ENCODE data around the gene CTSH. TPM values are rescaled to one million over a fixed set of nuclear protein-coding genes. Genes with fewer than 3 reads are reported as not detected.

The CTSH gene
- total RNA-seq, 1 experiment from 2014 or later = 146 TPM

DNA sequence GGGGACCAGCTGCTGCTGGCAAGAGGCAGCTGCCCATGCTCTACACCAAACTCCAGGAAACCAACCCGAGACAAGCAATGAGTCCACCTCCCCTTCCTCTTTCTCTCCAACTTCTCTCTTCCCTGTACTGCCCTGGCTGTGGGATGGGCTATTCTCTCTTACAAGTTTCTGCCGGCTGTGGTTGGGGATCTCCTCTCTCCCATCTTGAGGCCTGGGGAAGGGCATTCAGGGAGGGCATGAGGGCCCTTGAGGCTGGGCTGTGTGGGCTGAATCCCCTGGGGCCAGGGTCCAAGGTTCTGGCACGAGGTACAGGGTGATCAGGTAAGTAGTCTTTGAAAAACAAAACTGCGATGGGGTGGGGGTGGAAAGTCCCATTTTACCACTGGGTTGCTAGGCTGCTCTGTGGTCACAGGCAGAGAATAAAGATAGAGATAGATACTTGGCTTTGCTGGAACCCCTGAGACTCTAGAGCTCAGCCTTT is 32.3 kb upstream of the CTSH start:
- Histone ChIP-seq H3K4me1 (ENCODE audit: insufficient read depth, low read length) (peaks cover 5% of the 10 kb centered on the region; the same call in 1 of the 2 replicates), H3K9me2 (replicated peaks; ENCODE audit: low read length) (no peaks in the 10 kb centered on the region), H2AFZ (ENCODE audit: low read length) (no peak overlapping the region), H3K36me3 (ENCODE audit: low read depth, low read length) (no peaks in the 10 kb centered on the region), H3K9me3 (ENCODE audit: low read length) (no peaks in the 10 kb centered on the region), H4K20me1 (ENCODE audit: low read length) (no peaks in the 10 kb centered on the region), H3K79me2 (ENCODE audit: low read length) (no peaks in the 10 kb centered on the region), H3K4me3 (ENCODE audit: low read length) (no peak overlapping the region), H3K4me2 (ENCODE audit: low read length) (no peak overlapping the region), H3K9ac (ENCODE audit: low read length) (no peak overlapping the region), H3K27ac (ENCODE audit: low read length) (no peak overlapping the region), H3K27me3 (ENCODE audit: low read length) (no peaks in the 10 kb centered on the region), H3F3A (ENCODE audit: low read length, unreplicated experiment) (no peaks in the 10 kb centered on the region)
- CTCF ChIA-PET = no interaction called here
- ATAC-seq (no peak), DNase-seq (no peak)
- POLR2A ChIA-PET (ENCODE audit: unreplicated experiment) = no interaction called here
- no peak for TF ChIP-seq EZH2phosphoT487 (IDR thresholded peaks at IDR 0.05; ENCODE audit: borderline replicate concordance, low read length)
- TF ChIP-seq, protein P1, sequence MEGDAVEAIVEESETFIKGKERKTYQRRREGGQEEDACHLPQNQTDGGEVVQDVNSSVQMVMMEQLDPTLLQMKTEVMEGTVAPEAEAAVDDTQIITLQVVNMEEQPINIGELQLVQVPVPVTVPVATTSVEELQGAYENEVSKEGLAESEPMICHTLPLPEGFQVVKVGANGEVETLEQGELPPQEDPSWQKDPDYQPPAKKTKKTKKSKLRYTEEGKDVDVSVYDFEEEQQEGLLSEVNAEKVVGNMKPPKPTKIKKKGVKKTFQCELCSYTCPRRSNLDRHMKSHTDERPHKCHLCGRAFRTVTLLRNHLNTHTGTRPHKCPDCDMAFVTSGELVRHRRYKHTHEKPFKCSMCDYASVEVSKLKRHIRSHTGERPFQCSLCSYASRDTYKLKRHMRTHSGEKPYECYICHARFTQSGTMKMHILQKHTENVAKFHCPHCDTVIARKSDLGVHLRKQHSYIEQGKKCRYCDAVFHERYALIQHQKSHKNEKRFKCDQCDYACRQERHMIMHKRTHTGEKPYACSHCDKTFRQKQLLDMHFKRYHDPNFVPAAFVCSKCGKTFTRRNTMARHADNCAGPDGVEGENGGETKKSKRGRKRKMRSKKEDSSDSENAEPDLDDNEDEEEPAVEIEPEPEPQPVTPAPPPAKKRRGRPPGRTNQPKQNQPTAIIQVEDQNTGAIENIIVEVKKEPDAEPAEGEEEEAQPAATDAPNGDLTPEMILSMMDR (conservative IDR thresholded peaks at IDR 0.05; ENCODE audit: low read depth, low read length) = no peak
- no peak for TF ChIP-seq EZH2 (IDR thresholded peaks at IDR 0.05; ENCODE audit: low read length, unreplicated experiment)
- no TSS peak for BruUV-seq (replicated peaks)
- intact Hi-C loops (cut with micrococcal nuclease) = no loop called here

DNA sequence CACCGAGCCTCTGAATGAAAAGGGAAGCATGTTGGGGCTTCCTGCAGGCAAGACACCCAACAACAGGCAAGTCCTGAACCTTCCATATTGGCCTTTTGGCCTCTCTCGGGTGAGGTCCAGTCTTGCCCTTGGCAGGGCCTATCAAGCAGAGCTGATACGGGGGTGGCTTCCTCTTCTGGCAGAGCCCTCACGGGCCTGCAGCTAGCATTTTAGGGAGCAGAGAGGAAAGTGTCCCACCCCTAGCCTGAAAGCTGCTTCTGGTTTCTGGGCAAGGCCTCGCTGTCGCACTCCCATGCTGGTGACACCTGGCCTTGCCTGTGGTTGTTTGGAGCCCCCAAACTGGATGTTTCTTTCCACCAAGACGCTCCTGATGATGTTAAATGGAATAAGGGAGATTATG is 31.8 kb upstream of the CTSH start:
- TF ChIP-seq EZH2 (IDR thresholded peaks at IDR 0.05; ENCODE audit: low read length, unreplicated experiment) (no peak), EZH2phosphoT487 (IDR thresholded peaks at IDR 0.05; ENCODE audit: borderline replicate concordance, low read length) (no peak)
- TF ChIP-seq, protein P1 (conservative IDR thresholded peaks at IDR 0.05; ENCODE audit: low read depth, low read length) = no peak
- DNase-seq (no peak), ATAC-seq (no peak)
- ChIA-PET POLR2A (ENCODE audit: unreplicated experiment) (no interaction called here), CTCF (no interaction called here)
- H3K9me3 ChIP-seq (ENCODE audit: low read length) = no peaks in the 10 kb centered on the region
- peaks cover 5% of the 10 kb centered on the region; the same call in 1 of the 2 replicates for H3K4me1 ChIP-seq (ENCODE audit: insufficient read depth, low read length)
- no peaks in the 10 kb centered on the region for H3K79me2 ChIP-seq (ENCODE audit: low read length)
- no peaks in the 10 kb centered on the region for H3K9me2 ChIP-seq (replicated peaks; ENCODE audit: low read length)
- no peak overlapping the region for H3K27ac ChIP-seq (ENCODE audit: low read length)
- no peaks in the 10 kb centered on the region for H3K36me3 ChIP-seq (ENCODE audit: low read depth, low read length)
- no peak overlapping the region for H3K9ac ChIP-seq (ENCODE audit: low read length)
- H3K27me3 ChIP-seq (ENCODE audit: low read length) = no peaks in the 10 kb centered on the region
- H3K4me2 ChIP-seq (ENCODE audit: low read length) = no peak overlapping the region
- no peaks in the 10 kb centered on the region for H4K20me1 ChIP-seq (ENCODE audit: low read length)
- intact Hi-C loops (cut with micrococcal nuclease) = no loop called here
- BruUV-seq (replicated peaks) = no TSS peak
- H2AFZ ChIP-seq (ENCODE audit: low read length) = no peak overlapping the region
- no peaks in the 10 kb centered on the region for H3F3A ChIP-seq (ENCODE audit: low read length, unreplicated experiment)
- H3K4me3 ChIP-seq (ENCODE audit: low read length) = no peak overlapping the region

DNA sequence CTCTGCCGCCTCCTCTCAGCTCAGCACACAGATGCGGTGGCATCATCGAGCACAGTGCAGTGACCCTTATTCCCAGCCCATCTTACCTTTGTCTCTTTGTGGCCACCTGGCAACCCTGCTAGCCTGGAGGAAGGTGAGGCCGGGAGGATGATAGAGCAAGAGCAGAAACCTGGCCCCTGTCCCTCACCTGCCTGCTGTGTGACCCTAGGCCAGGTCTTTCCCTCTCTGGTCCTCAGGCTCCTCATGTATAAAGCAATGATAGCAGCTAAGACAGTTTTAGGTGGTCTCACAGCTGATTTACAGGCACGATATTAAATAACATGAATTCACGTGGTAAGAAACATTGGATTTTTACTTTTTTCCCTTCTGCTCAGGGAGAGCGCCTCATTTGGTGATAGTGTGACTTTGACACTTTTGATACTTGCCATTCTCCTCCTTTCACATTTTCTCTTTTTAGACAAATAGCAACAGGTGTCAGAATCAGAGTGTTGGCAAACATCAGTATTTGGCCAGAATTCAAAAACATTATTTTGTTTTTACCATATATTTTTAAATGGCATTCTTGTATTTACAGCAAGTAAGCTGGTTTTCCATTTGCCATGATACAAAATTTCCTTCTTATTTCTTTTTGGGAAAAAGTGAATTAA is 29.5 kb upstream of the CTSH start:
- Histone ChIP-seq H3F3A (ENCODE audit: low read length, unreplicated experiment) (no peaks in the 10 kb centered on the region), H3K9ac (ENCODE audit: low read length) (no peak overlapping the region), H3K4me1 (ENCODE audit: insufficient read depth, low read length) (peaks cover 3% of the 10 kb centered on the region; the same call in 1 of the 2 replicates), H3K4me3 (ENCODE audit: low read length) (no peak overlapping the region), H3K27ac (ENCODE audit: low read length) (no peak overlapping the region), H3K36me3 (ENCODE audit: low read depth, low read length) (no peaks in the 10 kb centered on the region), H2AFZ (ENCODE audit: low read length) (no peak overlapping the region), H3K27me3 (ENCODE audit: low read length) (no peaks in the 10 kb centered on the region), H3K9me2 (replicated peaks; ENCODE audit: low read length) (no peaks in the 10 kb centered on the region), H3K79me2 (ENCODE audit: low read length) (no peaks in the 10 kb centered on the region), H3K4me2 (ENCODE audit: low read length) (no peak overlapping the region), H3K9me3 (ENCODE audit: low read length) (no peaks in the 10 kb centered on the region), H4K20me1 (ENCODE audit: low read length) (no peaks in the 10 kb centered on the region)
- ChIA-PET CTCF (no interaction called here), POLR2A (ENCODE audit: unreplicated experiment) (no interaction called here)
- intact Hi-C loops (cut with micrococcal nuclease) = no loop called here
- ATAC-seq (no peak), DNase-seq (no peak)
- BruUV-seq (replicated peaks) = no TSS peak
- TF ChIP-seq EZH2phosphoT487 (IDR thresholded peaks at IDR 0.05; ENCODE audit: borderline replicate concordance, low read length) = no peak
- TF ChIP-seq, protein P1 (conservative IDR thresholded peaks at IDR 0.05; ENCODE audit: low read depth, low read length) = no peak
- TF ChIP-seq EZH2 (IDR thresholded peaks at IDR 0.05; ENCODE audit: low read length, unreplicated experiment) = no peak
